Loucy (cell line): ENCODE data around the gene RUNX1.

Source experiments
- H2AFZ ChIP-seq: fragments of 200-600 bp; sonication (generic); 2 replicates; pipeline ENCODE4 v1.6.0; 2016; ENCODE audit warnings: antibody characterized with exemption, mild to moderate bottlenecking, low read length, moderate library complexity
- H3F3A ChIP-seq: fragments of 200-600 bp; 2 replicates; pipeline ENCODE4 v1.6.0; 2016; ENCODE audit warnings: antibody characterized with exemption, low read depth, mild to moderate bottlenecking
- H3K27me3 ChIP-seq: fragments of 200-600 bp; sonication (generic); 2 replicates; pipeline ENCODE4 v1.6.1; 2014; ENCODE audit warnings: low read length, mild to moderate bottlenecking; ENCODE audit not compliant: insufficient read depth, poor library complexity, severe bottlenecking
- H3K36me3 ChIP-seq: fragments of 200-600 bp; sonication (generic); 2 replicates; pipeline ENCODE4 v1.6.1; 2016; ENCODE audit warnings: low read length; ENCODE audit not compliant: insufficient read depth
- H3K4me1 ChIP-seq: fragments of 200-600 bp; sonication (generic); 2 replicates; pipeline ENCODE4 v1.5.1; 2014; ENCODE audit warnings: low read length, mild to moderate bottlenecking; ENCODE audit not compliant: insufficient read depth, poor library complexity, severe bottlenecking
- H3K4me2 ChIP-seq: fragments of 200-600 bp; sonication (generic); 2 replicates; pipeline ENCODE4 v1.6.0; 2014; ENCODE audit warnings: antibody characterized with exemption, low read length, low read depth, mild to moderate bottlenecking; ENCODE audit not compliant: poor library complexity, severe bottlenecking
- H3K4me3 ChIP-seq: fragments of 200-600 bp; sonication (generic); 2 replicates; pipeline ENCODE4 v1.5.1; 2014; ENCODE audit warnings: low read length, mild to moderate bottlenecking, mixed read lengths; ENCODE audit not compliant: poor library complexity, severe bottlenecking
- H3K79me2 ChIP-seq: fragments of 200-600 bp; sonication (generic); 2 replicates; pipeline ENCODE4 v1.6.1; 2014; ENCODE audit warnings: low read length; ENCODE audit not compliant: insufficient read depth
- H3K9ac ChIP-seq: fragments of 200-600 bp; sonication (generic); 2 replicates; pipeline ENCODE4 v1.6.0; 2014; ENCODE audit warnings: mild to moderate bottlenecking, low read depth, low read length, moderate library complexity; ENCODE audit not compliant: poor library complexity, severe bottlenecking
- H3K9me2 ChIP-seq: fragments of 200-600 bp; sonication (generic); replicated peaks from 2 replicates; pipeline ENCODE4 v1.6.1; 2016; ENCODE audit warnings: low read depth, low read length, mixed read lengths
- H3K9me3 ChIP-seq: fragments of 200-600 bp; sonication (generic); 2 replicates; pipeline ENCODE4 v1.6.1; 2014; ENCODE audit warnings: mild to moderate bottlenecking, antibody characterized with exemption, low read length, low read depth; ENCODE audit not compliant: insufficient read depth
- H4K20me1 ChIP-seq: fragments of 200-600 bp; sonication (generic); 2 replicates; pipeline ENCODE4 v1.6.0; 2014; ENCODE audit warnings: antibody characterized with exemption, low read length, mild to moderate bottlenecking; ENCODE audit not compliant: insufficient read depth, poor library complexity, severe bottlenecking
- EZH2phosphoT487 ChIP-seq: fragments of 200-600 bp; IDR thresholded peaks from 2 replicates; pipeline ENCODE4 v1.6.1; 2018; ENCODE audit warnings: antibody characterized with exemption, mild to moderate bottlenecking, moderate library complexity, borderline replicate concordance
- TF ChIP-seq, protein P1 (sequence below): fragments of 200-600 bp; sonication (generic); conservative IDR thresholded peaks from 2 replicates; pipeline ENCODE4 v1.5.1; 2014; ENCODE audit warnings: mild to moderate bottlenecking, antibody characterized with exemption, low read length

Gene RUNX1

DNA sequence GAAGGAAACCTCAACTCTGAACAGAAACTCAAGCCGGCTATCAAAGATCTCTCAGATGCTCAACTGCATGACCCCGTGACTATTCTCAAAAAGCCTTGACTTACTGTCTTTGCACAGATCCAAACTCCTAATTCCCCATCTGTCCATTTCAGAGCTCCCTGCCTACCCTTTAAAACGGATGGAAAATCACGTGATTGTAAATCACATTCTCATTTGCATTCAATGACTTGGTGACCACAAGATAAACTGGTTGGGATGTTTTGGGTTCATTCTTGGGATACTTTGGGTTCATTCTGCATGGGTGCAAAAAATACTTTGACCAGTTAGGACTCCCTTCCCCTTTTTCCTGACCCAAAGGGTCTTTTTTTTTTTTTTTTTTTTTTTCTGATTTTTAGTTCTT is 41.3 kb upstream of the RUNX1 start:
- TF ChIP-seq, protein P1, sequence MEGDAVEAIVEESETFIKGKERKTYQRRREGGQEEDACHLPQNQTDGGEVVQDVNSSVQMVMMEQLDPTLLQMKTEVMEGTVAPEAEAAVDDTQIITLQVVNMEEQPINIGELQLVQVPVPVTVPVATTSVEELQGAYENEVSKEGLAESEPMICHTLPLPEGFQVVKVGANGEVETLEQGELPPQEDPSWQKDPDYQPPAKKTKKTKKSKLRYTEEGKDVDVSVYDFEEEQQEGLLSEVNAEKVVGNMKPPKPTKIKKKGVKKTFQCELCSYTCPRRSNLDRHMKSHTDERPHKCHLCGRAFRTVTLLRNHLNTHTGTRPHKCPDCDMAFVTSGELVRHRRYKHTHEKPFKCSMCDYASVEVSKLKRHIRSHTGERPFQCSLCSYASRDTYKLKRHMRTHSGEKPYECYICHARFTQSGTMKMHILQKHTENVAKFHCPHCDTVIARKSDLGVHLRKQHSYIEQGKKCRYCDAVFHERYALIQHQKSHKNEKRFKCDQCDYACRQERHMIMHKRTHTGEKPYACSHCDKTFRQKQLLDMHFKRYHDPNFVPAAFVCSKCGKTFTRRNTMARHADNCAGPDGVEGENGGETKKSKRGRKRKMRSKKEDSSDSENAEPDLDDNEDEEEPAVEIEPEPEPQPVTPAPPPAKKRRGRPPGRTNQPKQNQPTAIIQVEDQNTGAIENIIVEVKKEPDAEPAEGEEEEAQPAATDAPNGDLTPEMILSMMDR, result no peak
- no peak for TF ChIP-seq EZH2phosphoT487
- no peaks in the 10 kb centered on the region for H3K4me1 ChIP-seq
- H2AFZ ChIP-seq, result no peak overlapping the region
- no peaks in the 10 kb centered on the region for H4K20me1 ChIP-seq
- H3K27me3 ChIP-seq, result no peaks in the 10 kb centered on the region
- H3K36me3 ChIP-seq, result no peaks in the 10 kb centered on the region
- no peak overlapping the region for H3K4me2 ChIP-seq
- H3K9me2 ChIP-seq, result no peaks in the 10 kb centered on the region
- H3K9me3 ChIP-seq, result no peaks in the 10 kb centered on the region
- H3K9ac ChIP-seq, result no peak overlapping the region
- H3K79me2 ChIP-seq, result no peaks in the 10 kb centered on the region
- no peak overlapping the region for H3K4me3 ChIP-seq
- no peaks in the 10 kb centered on the region for H3F3A ChIP-seq

DNA sequence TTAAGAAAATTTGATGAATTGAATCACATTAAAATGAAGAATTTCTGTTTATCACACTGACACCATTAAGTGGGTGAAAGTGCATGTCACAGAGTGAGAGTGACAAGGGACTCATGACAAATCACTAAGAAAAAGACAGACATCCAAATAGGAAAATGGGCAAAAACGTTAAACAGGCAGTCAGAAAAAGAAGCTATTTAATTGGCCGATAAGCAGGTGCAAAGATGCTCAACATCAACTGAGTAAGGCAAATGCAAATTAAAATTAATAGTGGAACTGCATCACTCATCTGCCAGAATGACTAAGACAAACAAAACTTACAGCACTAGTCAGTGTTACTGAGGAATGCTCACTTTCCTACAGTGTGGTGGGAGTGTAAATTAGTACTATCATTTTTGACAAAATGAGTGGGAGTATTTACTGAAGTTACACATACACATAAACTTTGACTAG is 39.2 kb upstream of the RUNX1 start:
- H3K4me3 ChIP-seq, result no peak overlapping the region
- no peak overlapping the region for H2AFZ ChIP-seq
- H3F3A ChIP-seq, result no peaks in the 10 kb centered on the region
- no peaks in the 10 kb centered on the region for H3K4me1 ChIP-seq
- no peaks in the 10 kb centered on the region for H3K79me2 ChIP-seq
- no peaks in the 10 kb centered on the region for H3K9me3 ChIP-seq
- H3K9me2 ChIP-seq, result no peaks in the 10 kb centered on the region
- H4K20me1 ChIP-seq, result no peaks in the 10 kb centered on the region
- H3K27me3 ChIP-seq, result no peaks in the 10 kb centered on the region
- no peak overlapping the region for H3K4me2 ChIP-seq
- H3K36me3 ChIP-seq, result no peaks in the 10 kb centered on the region
- H3K9ac ChIP-seq, result no peak overlapping the region
- TF ChIP-seq EZH2phosphoT487, result no peak
- TF ChIP-seq, protein P1, result no peak

DNA sequence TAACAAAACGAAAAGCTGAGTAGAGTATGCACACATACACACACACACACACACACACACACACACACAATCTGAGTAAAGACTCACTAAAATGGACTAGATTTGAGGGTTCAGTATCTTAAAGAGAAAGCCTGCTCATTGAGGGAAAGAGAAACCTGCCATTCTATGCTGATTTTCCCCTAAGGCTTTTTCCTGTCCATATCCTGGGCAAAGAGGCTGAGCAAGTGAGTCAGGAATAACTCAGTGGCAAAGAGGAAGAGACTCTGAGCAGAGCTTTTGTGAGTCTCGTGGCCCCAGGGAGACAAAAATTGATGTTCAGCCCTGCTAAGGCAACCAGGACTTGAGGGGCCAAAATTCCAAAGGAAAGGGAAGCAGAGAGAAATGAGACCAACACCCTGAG is 37.3 kb upstream of the RUNX1 start:
- no peaks in the 10 kb centered on the region for H3K36me3 ChIP-seq
- H4K20me1 ChIP-seq, result no peaks in the 10 kb centered on the region
- H3K9me2 ChIP-seq, result no peaks in the 10 kb centered on the region
- no peak overlapping the region for H3K9ac ChIP-seq
- no peaks in the 10 kb centered on the region for H3K4me1 ChIP-seq
- no peak overlapping the region for H2AFZ ChIP-seq
- no peaks in the 10 kb centered on the region for H3K27me3 ChIP-seq
- H3K79me2 ChIP-seq, result no peaks in the 10 kb centered on the region
- TF ChIP-seq EZH2phosphoT487, result no peak
- TF ChIP-seq, protein P1, result no peak
- H3K4me3 ChIP-seq, result no peak overlapping the region
- no peaks in the 10 kb centered on the region for H3F3A ChIP-seq
- no peaks in the 10 kb centered on the region for H3K9me3 ChIP-seq
- no peak overlapping the region for H3K4me2 ChIP-seq
